ENCODE data around the gene IFNK. TPM values are rescaled to one million over a fixed set of nuclear protein-coding genes. Genes with fewer than 3 reads are reported as not detected.

Gene IFNK
- total RNA-seq, 2 donors from 2014 or later = not detected

DNA sequence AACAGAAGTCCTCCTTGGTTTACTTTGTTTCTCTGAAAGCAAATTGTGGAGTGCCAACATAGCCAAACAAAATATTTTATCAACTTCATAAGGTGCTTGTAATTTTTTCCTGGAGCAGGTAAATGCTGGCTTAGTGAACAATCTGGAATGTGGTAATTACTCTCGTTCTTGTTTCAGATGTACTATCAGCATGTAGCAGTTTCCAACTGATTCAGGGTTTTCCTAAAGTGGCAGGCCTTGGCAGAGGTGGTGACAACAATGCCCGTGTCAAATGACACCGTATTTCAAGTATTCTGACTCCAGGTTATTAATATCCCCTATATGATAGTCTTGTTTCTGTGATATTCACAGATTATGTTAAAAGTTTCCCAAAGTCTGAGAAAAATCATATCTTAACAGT lies 48.0 kb downstream of the IFNK start:
- H3K9ac ChIP-seq (ENCODE audit: low read depth in 2 of 2, low read length in 2 of 2) = peak overlapping the region; percentile 88 to 92
- DNase-seq = no peak
- TF ChIP-seq, protein P1, sequence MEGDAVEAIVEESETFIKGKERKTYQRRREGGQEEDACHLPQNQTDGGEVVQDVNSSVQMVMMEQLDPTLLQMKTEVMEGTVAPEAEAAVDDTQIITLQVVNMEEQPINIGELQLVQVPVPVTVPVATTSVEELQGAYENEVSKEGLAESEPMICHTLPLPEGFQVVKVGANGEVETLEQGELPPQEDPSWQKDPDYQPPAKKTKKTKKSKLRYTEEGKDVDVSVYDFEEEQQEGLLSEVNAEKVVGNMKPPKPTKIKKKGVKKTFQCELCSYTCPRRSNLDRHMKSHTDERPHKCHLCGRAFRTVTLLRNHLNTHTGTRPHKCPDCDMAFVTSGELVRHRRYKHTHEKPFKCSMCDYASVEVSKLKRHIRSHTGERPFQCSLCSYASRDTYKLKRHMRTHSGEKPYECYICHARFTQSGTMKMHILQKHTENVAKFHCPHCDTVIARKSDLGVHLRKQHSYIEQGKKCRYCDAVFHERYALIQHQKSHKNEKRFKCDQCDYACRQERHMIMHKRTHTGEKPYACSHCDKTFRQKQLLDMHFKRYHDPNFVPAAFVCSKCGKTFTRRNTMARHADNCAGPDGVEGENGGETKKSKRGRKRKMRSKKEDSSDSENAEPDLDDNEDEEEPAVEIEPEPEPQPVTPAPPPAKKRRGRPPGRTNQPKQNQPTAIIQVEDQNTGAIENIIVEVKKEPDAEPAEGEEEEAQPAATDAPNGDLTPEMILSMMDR (IDR thresholded peaks at IDR 0.05) = no peak
- H3K4me3 ChIP-seq = peak overlapping the region; percentile 81
- H3K36me3 ChIP-seq = no peaks in the 10 kb centered on the region
- peak overlapping the region; percentile 97 for H3K27ac ChIP-seq
- no peaks in the 10 kb centered on the region for H3K9me3 ChIP-seq
- no peaks in the 10 kb centered on the region for H3K4me1 ChIP-seq
- intact Hi-C loops (cut with DNase I) = loop anchor here (5.0 kb wide), 1 partner anchor 90 kb away; no protein-coding TSS in a partner anchor
- no peaks in the 10 kb centered on the region for H3K27me3 ChIP-seq

DNA sequence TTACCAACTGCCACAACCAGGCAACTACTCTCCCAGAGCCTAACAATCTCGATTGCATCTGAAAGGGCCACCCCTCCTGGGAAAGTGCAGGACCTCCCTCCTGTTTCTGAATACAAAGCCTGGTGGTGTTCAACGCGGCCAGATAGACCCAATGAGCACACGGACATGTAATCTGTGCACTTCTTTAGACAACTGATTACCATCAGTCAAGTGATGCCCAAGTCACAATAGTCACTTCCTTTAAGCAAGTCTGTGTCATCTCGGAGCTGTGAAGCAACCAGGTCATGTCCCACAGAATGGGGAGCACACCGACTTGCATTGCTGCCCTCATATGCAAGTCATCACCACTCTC lies 48.5 kb downstream of the IFNK start:
- Histone ChIP-seq H3K4me1 (no peaks in the 10 kb centered on the region), H3K9ac (ENCODE audit: low read depth in 2 of 2, low read length in 2 of 2) (peak overlapping the region; percentile 88 to 92), H3K27ac (peak overlapping the region; percentile 97), H3K9me3 (no peaks in the 10 kb centered on the region), H3K27me3 (no peaks in the 10 kb centered on the region), H3K36me3 (no peaks in the 10 kb centered on the region), H3K4me3 (peak overlapping the region; percentile 81)
- no peak for DNase-seq
- intact Hi-C loops (cut with DNase I) = loop anchor here (5.0 kb wide), 1 partner anchor 90 kb away; no protein-coding TSS in a partner anchor
- TF ChIP-seq, protein P1 (IDR thresholded peaks at IDR 0.05) = no peak

DNA sequence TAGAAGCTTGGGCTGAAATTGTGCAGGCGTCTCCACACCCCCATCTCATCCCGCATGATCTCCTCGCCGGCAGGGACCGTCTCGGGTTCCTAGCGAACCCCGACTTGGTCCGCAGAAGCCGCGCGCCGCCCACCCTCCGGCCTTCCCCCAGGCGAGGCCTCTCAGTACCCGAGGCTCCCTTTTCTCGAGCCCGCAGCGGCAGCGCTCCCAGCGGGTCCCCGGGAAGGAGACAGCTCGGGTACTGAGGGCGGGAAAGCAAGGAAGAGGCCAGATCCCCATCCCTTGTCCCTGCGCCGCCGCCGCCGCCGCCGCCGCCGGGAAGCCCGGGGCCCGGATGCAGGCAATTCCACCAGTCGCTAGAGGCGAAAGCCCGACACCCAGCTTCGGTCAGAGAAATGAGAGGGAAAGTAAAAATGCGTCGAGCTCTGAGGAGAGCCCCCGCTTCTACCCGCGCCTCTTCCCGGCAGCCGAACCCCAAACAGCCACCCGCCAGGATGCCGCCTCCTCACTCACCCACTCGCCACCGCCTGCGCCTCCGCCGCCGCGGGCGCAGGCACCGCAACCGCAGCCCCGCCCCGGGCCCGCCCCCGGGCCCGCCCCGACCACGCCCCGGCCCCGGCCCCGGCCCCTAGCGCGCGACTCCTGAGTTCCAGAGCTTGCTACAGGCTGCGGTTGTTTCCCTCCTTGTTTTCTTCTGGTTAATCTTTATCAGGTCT lies 49.0 kb downstream of the IFNK start, which contains the start of gene C9orf72:
Gene C9orf72, minus strand, starts transcription at position 564 of the 716 bp plus-strand sequence. CDS start 6,361 bp downstream, outside the sequence.
- peak; percentile 86 for DNase-seq
- H3K9ac ChIP-seq (ENCODE audit: low read depth in 2 of 2, low read length in 2 of 2) = peak within 1 kb of the TSS; percentile 88 to 92
- H3K27ac ChIP-seq = peak within 1 kb of the TSS; percentile 97
- H3K9me3 ChIP-seq = no peaks in the 10 kb centered on the region
- H3K36me3 ChIP-seq = no peaks in the 10 kb centered on the region
- intact Hi-C loops (cut with DNase I) = loop anchor here (5.0 kb wide), 1 partner anchor 89 kb away; no protein-coding TSS in a partner anchor
- TF ChIP-seq, protein P1 (IDR thresholded peaks at IDR 0.05) = no peak
- H3K4me3 ChIP-seq = peak within 1 kb of the TSS; percentile 81
- H3K4me1 ChIP-seq = no peaks in the 10 kb centered on the region
- no peaks in the 10 kb centered on the region for H3K27me3 ChIP-seq

DNA sequence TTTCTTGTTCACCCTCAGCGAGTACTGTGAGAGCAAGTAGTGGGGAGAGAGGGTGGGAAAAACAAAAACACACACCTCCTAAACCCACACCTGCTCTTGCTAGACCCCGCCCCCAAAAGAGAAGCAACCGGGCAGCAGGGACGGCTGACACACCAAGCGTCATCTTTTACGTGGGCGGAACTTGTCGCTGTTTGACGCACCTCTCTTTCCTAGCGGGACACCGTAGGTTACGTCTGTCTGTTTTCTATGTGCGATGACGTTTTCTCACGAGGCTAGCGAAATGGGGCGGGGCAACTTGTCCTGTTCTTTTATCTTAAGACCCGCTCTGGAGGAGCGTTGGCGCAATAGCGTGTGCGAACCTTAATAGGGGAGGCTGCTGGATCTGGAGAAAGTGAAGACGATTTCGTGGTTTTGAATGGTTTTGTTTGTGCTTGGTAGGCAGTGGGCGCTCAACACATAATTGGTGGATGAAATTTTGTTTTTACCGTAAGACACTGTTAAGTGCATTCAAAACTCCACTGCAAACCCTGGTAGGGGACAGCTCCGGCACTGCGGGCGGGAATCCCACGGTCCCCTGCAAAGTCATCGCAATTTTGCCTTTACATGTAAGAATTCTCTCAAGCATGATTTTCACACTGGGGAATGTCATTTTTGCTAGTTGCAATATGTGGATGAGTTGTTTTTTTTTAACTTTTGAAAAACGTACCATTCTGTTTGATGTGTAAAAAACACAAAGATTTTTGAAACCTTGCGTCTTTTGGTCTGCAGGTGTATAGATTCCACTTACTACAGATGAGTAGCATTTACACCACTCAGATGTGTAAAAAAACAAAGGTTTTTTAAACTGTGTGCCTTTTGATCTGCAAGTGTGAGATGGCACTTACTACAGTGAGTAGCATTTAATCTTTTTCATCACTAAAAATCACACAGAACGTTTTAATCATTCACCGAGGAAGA lies 49.8 kb downstream of the IFNK start:
- TF ChIP-seq, protein P1 (IDR thresholded peaks at IDR 0.05) = no peak

More for the DNA sequence above, 49.8 kb downstream of the IFNK start:
- H3K4me1 ChIP-seq = no peaks in the 10 kb centered on the region
- peak; percentile 98 for DNase-seq
- H3K36me3 ChIP-seq = no peaks in the 10 kb centered on the region
- H3K9me3 ChIP-seq = no peaks in the 10 kb centered on the region
- H3K9ac ChIP-seq (ENCODE audit: low read depth in 2 of 2, low read length in 2 of 2) = peak overlapping the region; percentile 62 to 64
- peak overlapping the region; percentile 81 for H3K4me3 ChIP-seq
- H3K27me3 ChIP-seq = no peaks in the 10 kb centered on the region
- intact Hi-C loops (cut with DNase I) = loop anchor here (5.0 kb wide), 1 partner anchor 88 kb away; no protein-coding TSS in a partner anchor
- peak overlapping the region; percentile 97 for H3K27ac ChIP-seq

Other genes with a start within 250 kb of the IFNK start
- 1 to 10 TPM; 1.0 to 1.1 TPM for gene EQTN, start 227.1 kb upstream of the IFNK start, total RNA-seq
- 10 to 100 TPM; 35.8 to 39.6 TPM for gene MOB3B, start 5.5 kb downstream of the IFNK start, total RNA-seq
- 10 to 100 TPM in 1 of 2 donors, 1 to 10 TPM in 1; 8.0 to 14.0 TPM for gene C9orf72, start 49.2 kb downstream of the IFNK start, total RNA-seq

Data from colonic mucosa (tissue), 4 donors.